Stimulated activated CD8-positive, alpha-beta memory T cell treated with anti-CD3 and anti-CD28 coated beads, Interleukin-7, amount 100 ng/mL, for 1 hour (primary cell): ENCODE data around the gene CIAO2A.
"Not testable (repeated sequence)": the region's sequence is repeated elsewhere in the genome, so short reads cannot be mapped to it uniquely, and the experiment has no call there.

Experiments used
- DNase-seq, 2 donors: peaks; one replicate each; pipeline ENCODE4 v3.0.0-alpha.2; 2020; ENCODE audit warnings: low read depth in 2 of 2

Gene CIAO2A

GRCh38 chr15:64093627-64094417, at the start of gene CIAO2A:
CIAO2A (minus strand) TSS chr15:64093838; CDS start chr15:64093768, 70 bp downstream.
- peak; percentile 74 to 76 for DNase-seq

GRCh38 chr15:64143276-64143675, 49.6 kb upstream of the CIAO2A start:
- no peak for DNase-seq

GRCh38 chr15:64141798-64142512, 48.3 kb upstream of the CIAO2A start:
- no peak for DNase-seq

- DNase-seq, result no peak
Measured at GRCh38 chr15:64138331-64138941, 44.8 kb upstream of the CIAO2A start.

GRCh38 chr15:64137226-64137833, 43.7 kb upstream of the CIAO2A start:
- DNase-seq, result no peak

- no peak for DNase-seq
Measured at GRCh38 chr15:64136347-64136746, 42.7 kb upstream of the CIAO2A start.

GRCh38 chr15:64134345-64134829, 40.7 kb upstream of the CIAO2A start:
- no peak for DNase-seq

- no peak for DNase-seq
Measured at GRCh38 chr15:64133623-64134344, 40.1 kb upstream of the CIAO2A start.

- no peak for DNase-seq
Measured at GRCh38 chr15:64132217-64132616, 38.6 kb upstream of the CIAO2A start.

- no peak for DNase-seq
Measured at GRCh38 chr15:64131547-64131946, 37.9 kb upstream of the CIAO2A start.

- DNase-seq, result no peak
Measured at GRCh38 chr15:64130159-64130558, 36.5 kb upstream of the CIAO2A start.

- no peak for DNase-seq
Measured at GRCh38 chr15:64127521-64128270, 34.1 kb upstream of the CIAO2A start.

- no peak for DNase-seq
Measured at GRCh38 chr15:64125978-64126377, 32.3 kb upstream of the CIAO2A start.

GRCh38 chr15:64122936-64123351, 29.3 kb upstream of the CIAO2A start:
- no peak for DNase-seq

- no peak for DNase-seq
Measured at GRCh38 chr15:64122444-64122843, 28.8 kb upstream of the CIAO2A start.

- DNase-seq, result no peak
Measured at GRCh38 chr15:64121614-64122013, 28.0 kb upstream of the CIAO2A start.

GRCh38 chr15:64120322-64120721, 26.7 kb upstream of the CIAO2A start:
- DNase-seq, result not testable (repeated sequence)

GRCh38 chr15:64117759-64118487, 24.3 kb upstream of the CIAO2A start:
- DNase-seq, result no peak

- no peak for DNase-seq
Measured at GRCh38 chr15:64112904-64113303, 19.3 kb upstream of the CIAO2A start.
